Hepatocyte (in vitro differentiated cells): ENCODE data around the gene CCDC74A.
"Not testable (repeated sequence)": the region's sequence is repeated elsewhere in the genome, so short reads cannot be mapped to it uniquely, and the experiment has no call there.

Experiments
- CTCF ChIP-seq: fragments of 200-600 bp; sonication (generic); IDR thresholded peaks from 2 replicates; pipeline ENCODE4 v1.5.1; 2016; ENCODE audit warnings: antibody characterized with exemption, mild to moderate bottlenecking; ENCODE audit not compliant: poor library complexity
- EZH2 ChIP-seq: fragments of 200-600 bp; sonication (generic); IDR thresholded peaks from 2 replicates; pipeline ENCODE4 v1.6.1; 2016; ENCODE audit warnings: antibody characterized with exemption, mild to moderate bottlenecking, borderline replicate concordance

GRCh38 chr2:131532723-131533608 is 5.3 kb downstream of the CCDC74A start:
- TF ChIP-seq EZH2, CTCF: not testable (repeated sequence)
